ENCODE data around the gene KCNIP1. TPM values are rescaled to one million over a fixed set of nuclear protein-coding genes. Genes with fewer than 3 reads are reported as not detected.

KCNIP1 gene
- polyA plus RNA-seq, 1 donor from 2014 or later, result 13.8 TPM

GRCh38 chr5:170582644-170583330, 79.0 kb downstream of the KCNIP1 start:
- no peaks in the 10 kb centered on the region for H3F3A ChIP-seq (ENCODE audit: insufficient read depth, low read length, poor library complexity, severe bottlenecking)
- H3K4me3 ChIP-seq (ENCODE audit: low read length), result no peak overlapping the region
- H3K36me3 ChIP-seq (ENCODE audit: insufficient read depth, low read length), result no peaks in the 10 kb centered on the region
- H3K9ac ChIP-seq (ENCODE audit: low read length), result no peak overlapping the region
- H3K9me2 ChIP-seq (ENCODE audit: insufficient read depth, low read length), result no peaks in the 10 kb centered on the region
- H3K4me2 ChIP-seq (ENCODE audit: low read length), result no peak overlapping the region
- no peak overlapping the region for H2AFZ ChIP-seq (ENCODE audit: low read depth, low read length)
- H3K27ac ChIP-seq (ENCODE audit: low read length), result no peak overlapping the region
- no peaks in the 10 kb centered on the region for H3K79me2 ChIP-seq (replicated peaks; ENCODE audit: insufficient read depth, low read length)
- no peak for TF ChIP-seq RAD21 (conservative IDR thresholded peaks at IDR 0.05)
- TF ChIP-seq EP300 (conservative IDR thresholded peaks at IDR 0.05; ENCODE audit: poor library complexity, severe bottlenecking), result no peak
- no peak for TF ChIP-seq MXI1 (conservative IDR thresholded peaks at IDR 0.05; ENCODE audit: poor library complexity, severe bottlenecking)
- TF ChIP-seq, protein P1, sequence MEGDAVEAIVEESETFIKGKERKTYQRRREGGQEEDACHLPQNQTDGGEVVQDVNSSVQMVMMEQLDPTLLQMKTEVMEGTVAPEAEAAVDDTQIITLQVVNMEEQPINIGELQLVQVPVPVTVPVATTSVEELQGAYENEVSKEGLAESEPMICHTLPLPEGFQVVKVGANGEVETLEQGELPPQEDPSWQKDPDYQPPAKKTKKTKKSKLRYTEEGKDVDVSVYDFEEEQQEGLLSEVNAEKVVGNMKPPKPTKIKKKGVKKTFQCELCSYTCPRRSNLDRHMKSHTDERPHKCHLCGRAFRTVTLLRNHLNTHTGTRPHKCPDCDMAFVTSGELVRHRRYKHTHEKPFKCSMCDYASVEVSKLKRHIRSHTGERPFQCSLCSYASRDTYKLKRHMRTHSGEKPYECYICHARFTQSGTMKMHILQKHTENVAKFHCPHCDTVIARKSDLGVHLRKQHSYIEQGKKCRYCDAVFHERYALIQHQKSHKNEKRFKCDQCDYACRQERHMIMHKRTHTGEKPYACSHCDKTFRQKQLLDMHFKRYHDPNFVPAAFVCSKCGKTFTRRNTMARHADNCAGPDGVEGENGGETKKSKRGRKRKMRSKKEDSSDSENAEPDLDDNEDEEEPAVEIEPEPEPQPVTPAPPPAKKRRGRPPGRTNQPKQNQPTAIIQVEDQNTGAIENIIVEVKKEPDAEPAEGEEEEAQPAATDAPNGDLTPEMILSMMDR (IDR thresholded peaks at IDR 0.05; ENCODE audit: poor library complexity, severe bottlenecking), result no peak
- no peak for TF ChIP-seq SMC3 (conservative IDR thresholded peaks at IDR 0.05; ENCODE audit: poor library complexity)
- TF ChIP-seq TAF1 (IDR thresholded peaks at IDR 0.05; ENCODE audit: low read depth), result no peak
- no peak for TF ChIP-seq EZH2 (IDR thresholded peaks at IDR 0.05; ENCODE audit: borderline replicate concordance, insufficient read depth, low read length, poor library complexity, severe bottlenecking)
- TF ChIP-seq, protein P2, sequence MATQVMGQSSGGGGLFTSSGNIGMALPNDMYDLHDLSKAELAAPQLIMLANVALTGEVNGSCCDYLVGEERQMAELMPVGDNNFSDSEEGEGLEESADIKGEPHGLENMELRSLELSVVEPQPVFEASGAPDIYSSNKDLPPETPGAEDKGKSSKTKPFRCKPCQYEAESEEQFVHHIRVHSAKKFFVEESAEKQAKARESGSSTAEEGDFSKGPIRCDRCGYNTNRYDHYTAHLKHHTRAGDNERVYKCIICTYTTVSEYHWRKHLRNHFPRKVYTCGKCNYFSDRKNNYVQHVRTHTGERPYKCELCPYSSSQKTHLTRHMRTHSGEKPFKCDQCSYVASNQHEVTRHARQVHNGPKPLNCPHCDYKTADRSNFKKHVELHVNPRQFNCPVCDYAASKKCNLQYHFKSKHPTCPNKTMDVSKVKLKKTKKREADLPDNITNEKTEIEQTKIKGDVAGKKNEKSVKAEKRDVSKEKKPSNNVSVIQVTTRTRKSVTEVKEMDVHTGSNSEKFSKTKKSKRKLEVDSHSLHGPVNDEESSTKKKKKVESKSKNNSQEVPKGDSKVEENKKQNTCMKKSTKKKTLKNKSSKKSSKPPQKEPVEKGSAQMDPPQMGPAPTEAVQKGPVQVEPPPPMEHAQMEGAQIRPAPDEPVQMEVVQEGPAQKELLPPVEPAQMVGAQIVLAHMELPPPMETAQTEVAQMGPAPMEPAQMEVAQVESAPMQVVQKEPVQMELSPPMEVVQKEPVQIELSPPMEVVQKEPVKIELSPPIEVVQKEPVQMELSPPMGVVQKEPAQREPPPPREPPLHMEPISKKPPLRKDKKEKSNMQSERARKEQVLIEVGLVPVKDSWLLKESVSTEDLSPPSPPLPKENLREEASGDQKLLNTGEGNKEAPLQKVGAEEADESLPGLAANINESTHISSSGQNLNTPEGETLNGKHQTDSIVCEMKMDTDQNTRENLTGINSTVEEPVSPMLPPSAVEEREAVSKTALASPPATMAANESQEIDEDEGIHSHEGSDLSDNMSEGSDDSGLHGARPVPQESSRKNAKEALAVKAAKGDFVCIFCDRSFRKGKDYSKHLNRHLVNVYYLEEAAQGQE (IDR thresholded peaks at IDR 0.05; ENCODE audit: borderline replicate concordance), result no peak
- no peak for TF ChIP-seq POLR2AphosphoS5 (IDR thresholded peaks at IDR 0.05)
- H3K9me3 ChIP-seq (ENCODE audit: low read length), result peaks cover 7% of the 10 kb centered on the region
- H3K27me3 ChIP-seq (ENCODE audit: insufficient read depth, low read depth, low read length), result no peaks in the 10 kb centered on the region
- no peaks in the 10 kb centered on the region for H4K20me1 ChIP-seq (ENCODE audit: insufficient read depth)

GRCh38 chr5:170584003-170584402, 80.2 kb downstream of the KCNIP1 start:
- Histone ChIP-seq H3K4me2 (ENCODE audit: low read length) (no peak overlapping the region), H3K27ac (ENCODE audit: low read length) (no peak overlapping the region)
- TF ChIP-seq, protein P1 (IDR thresholded peaks at IDR 0.05; ENCODE audit: poor library complexity, severe bottlenecking), result no peak
- TF ChIP-seq MXI1 (conservative IDR thresholded peaks at IDR 0.05; ENCODE audit: poor library complexity, severe bottlenecking) (no peak), POLR2AphosphoS5 (IDR thresholded peaks at IDR 0.05) (no peak), EZH2 (IDR thresholded peaks at IDR 0.05; ENCODE audit: borderline replicate concordance, insufficient read depth, low read length, poor library complexity, severe bottlenecking) (no peak), RAD21 (conservative IDR thresholded peaks at IDR 0.05) (no peak)

More at GRCh38 chr5:170584003-170584402, 80.2 kb downstream of the KCNIP1 start:
- H4K20me1 ChIP-seq (ENCODE audit: insufficient read depth), result no peaks in the 10 kb centered on the region
- no peaks in the 10 kb centered on the region for H3K27me3 ChIP-seq (ENCODE audit: insufficient read depth, low read depth, low read length)
- H3F3A ChIP-seq (ENCODE audit: insufficient read depth, low read length, poor library complexity, severe bottlenecking), result no peaks in the 10 kb centered on the region
- peaks cover 5% of the 10 kb centered on the region for H3K9me3 ChIP-seq (ENCODE audit: low read length)
- H3K36me3 ChIP-seq (ENCODE audit: insufficient read depth, low read length), result no peaks in the 10 kb centered on the region
- no peak overlapping the region for H3K4me3 ChIP-seq (ENCODE audit: low read length)
- H3K9me2 ChIP-seq (ENCODE audit: insufficient read depth, low read length), result no peaks in the 10 kb centered on the region
- no peak overlapping the region for H3K9ac ChIP-seq (ENCODE audit: low read length)
- no peaks in the 10 kb centered on the region for H3K79me2 ChIP-seq (replicated peaks; ENCODE audit: insufficient read depth, low read length)
- no peak overlapping the region for H2AFZ ChIP-seq (ENCODE audit: low read depth, low read length)
